ENCODE measurements around the gene PPP1R13B. TPM values are rescaled to one million over a fixed set of nuclear protein-coding genes. Genes with fewer than 3 reads are reported as not detected.

PPP1R13B gene
- total RNA-seq, 1 donor from 2014 or later: 63.9 TPM

DNA sequence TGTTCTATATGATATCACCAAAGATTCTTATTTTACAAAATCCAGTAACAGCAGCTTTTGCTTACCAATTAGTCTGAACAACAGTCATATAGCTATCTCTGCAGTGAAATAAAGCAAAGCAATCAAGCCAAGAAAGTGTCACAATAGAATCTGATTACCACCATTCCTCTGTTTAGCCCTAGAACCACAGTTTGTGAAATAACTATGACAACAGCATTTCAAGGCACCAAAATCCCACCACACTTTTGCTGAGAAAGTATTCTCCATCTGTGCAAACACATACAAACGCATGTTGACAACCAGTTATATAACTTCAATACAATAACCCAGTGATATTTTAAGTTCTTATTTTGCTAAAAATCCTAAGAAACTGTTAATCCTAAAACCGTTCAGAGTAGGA, 7.4 kb downstream of the PPP1R13B start:
- DNase-seq (ENCODE audit: low spot score): no peak
- peaks cover 10% of the 10 kb centered on the region for H3K36me3 Mint-ChIP-seq (ENCODE audit: low read depth, unreplicated experiment)
- H3K27ac Mint-ChIP-seq (ENCODE audit: unreplicated experiment): no peak overlapping the region
- H3K4me1 Mint-ChIP-seq (ENCODE audit: unreplicated experiment): peaks cover 6% of the 10 kb centered on the region
- H3K4me3 Mint-ChIP-seq (ENCODE audit: unreplicated experiment): no peak overlapping the region
- H3K9me3 Mint-ChIP-seq (ENCODE audit: unreplicated experiment): no peaks in the 10 kb centered on the region
- H3K27me3 Mint-ChIP-seq (ENCODE audit: unreplicated experiment): peaks cover 3% of the 10 kb centered on the region
- TF ChIP-seq, protein P1, sequence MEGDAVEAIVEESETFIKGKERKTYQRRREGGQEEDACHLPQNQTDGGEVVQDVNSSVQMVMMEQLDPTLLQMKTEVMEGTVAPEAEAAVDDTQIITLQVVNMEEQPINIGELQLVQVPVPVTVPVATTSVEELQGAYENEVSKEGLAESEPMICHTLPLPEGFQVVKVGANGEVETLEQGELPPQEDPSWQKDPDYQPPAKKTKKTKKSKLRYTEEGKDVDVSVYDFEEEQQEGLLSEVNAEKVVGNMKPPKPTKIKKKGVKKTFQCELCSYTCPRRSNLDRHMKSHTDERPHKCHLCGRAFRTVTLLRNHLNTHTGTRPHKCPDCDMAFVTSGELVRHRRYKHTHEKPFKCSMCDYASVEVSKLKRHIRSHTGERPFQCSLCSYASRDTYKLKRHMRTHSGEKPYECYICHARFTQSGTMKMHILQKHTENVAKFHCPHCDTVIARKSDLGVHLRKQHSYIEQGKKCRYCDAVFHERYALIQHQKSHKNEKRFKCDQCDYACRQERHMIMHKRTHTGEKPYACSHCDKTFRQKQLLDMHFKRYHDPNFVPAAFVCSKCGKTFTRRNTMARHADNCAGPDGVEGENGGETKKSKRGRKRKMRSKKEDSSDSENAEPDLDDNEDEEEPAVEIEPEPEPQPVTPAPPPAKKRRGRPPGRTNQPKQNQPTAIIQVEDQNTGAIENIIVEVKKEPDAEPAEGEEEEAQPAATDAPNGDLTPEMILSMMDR (IDR thresholded peaks at IDR 0.05; ENCODE audit: unreplicated experiment): no peak

DNA sequence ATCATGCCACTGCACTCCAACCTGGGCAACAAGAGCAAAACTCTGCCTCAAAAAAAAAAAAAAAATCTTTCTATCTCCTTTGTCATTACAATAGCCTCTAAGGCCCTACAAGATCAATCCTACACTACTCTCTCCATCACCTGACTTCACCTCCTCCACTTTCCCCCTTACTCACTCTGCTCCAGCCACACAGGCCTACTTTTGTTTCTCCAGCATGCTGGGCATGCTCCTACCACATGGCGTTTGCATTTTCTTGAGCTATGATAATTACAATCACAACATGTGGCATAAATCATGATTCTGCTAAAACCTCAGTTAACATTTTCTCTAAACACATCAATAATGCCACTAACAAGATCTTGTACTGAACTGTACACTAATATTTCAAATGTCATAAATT, 7.8 kb downstream of the PPP1R13B start:
- no peak for DNase-seq (ENCODE audit: low spot score)
- Mint-ChIP-seq H3K36me3 (ENCODE audit: low read depth, unreplicated experiment) (peaks cover 10% of the 10 kb centered on the region), H3K9me3 (ENCODE audit: unreplicated experiment) (no peaks in the 10 kb centered on the region), H3K4me3 (ENCODE audit: unreplicated experiment) (no peak overlapping the region), H3K27ac (ENCODE audit: unreplicated experiment) (no peak overlapping the region), H3K4me1 (ENCODE audit: unreplicated experiment) (peaks cover 5% of the 10 kb centered on the region), H3K27me3 (ENCODE audit: unreplicated experiment) (peaks cover 3% of the 10 kb centered on the region)
- TF ChIP-seq, protein P1 (IDR thresholded peaks at IDR 0.05; ENCODE audit: unreplicated experiment): no peak

DNA sequence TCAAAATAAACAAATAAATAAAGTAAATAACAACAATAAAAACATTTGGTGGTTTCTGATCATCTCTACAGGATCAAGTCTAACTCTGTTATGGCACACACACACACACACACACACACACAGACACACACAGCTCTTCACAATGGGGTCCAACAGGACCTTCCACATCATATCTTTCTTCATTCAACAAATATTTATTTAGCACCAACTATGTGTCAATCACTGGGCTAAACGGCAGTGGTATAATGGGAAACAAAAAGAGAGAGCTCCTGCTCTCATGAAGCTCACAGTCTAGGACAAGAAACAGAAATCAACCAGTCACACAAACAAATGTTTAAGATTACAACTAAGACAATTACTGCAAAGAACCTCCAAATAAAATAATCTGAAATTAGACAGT, 9.3 kb downstream of the PPP1R13B start:
- peaks cover 8% of the 10 kb centered on the region for H3K36me3 Mint-ChIP-seq (ENCODE audit: low read depth, unreplicated experiment)
- no peaks in the 10 kb centered on the region for H3K9me3 Mint-ChIP-seq (ENCODE audit: unreplicated experiment)
- no peak for DNase-seq (ENCODE audit: low spot score)
- H3K27me3 Mint-ChIP-seq (ENCODE audit: unreplicated experiment): peaks cover 3% of the 10 kb centered on the region
- H3K27ac Mint-ChIP-seq (ENCODE audit: unreplicated experiment): no peak overlapping the region
- H3K4me3 Mint-ChIP-seq (ENCODE audit: unreplicated experiment): no peak overlapping the region
- peaks cover 9% of the 10 kb centered on the region for H3K4me1 Mint-ChIP-seq (ENCODE audit: unreplicated experiment)
- TF ChIP-seq, protein P1 (IDR thresholded peaks at IDR 0.05; ENCODE audit: unreplicated experiment): no peak

DNA sequence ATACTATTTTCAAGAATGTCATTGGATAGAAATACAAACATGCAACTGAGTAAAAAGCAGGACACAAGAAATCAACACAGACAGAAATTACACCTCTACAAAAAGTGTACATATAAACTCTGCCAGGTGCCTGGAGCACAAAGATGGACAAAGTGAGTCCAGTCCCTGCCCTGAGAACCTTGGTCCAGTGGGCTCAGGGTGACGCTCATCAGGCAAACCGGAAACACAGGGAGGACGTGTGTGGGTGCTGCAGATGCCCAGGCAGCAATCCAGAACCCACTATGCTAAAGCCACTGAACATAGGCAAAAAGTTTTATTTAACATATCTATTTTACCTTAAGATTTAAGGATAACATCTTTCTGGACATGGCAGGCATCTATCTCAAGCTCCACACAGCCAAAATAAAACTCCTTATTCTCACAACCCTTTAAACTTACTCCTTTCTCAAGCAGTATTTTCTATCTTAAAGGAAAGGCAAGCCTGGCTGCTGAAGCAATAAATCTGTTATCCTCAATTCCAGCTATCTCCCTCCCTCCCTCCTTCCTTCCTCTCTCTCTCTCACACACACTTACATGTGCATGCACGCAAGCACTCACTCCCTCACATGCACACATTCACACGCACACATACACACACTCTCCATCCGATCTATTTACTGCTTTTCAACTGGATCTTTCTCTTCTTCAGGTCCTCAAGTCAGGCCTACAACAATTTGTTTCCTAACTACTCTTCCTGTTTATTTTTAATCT, 10.2 kb downstream of the PPP1R13B start:
- Mint-ChIP-seq H3K9me3 (ENCODE audit: unreplicated experiment) (no peaks in the 10 kb centered on the region), H3K27me3 (ENCODE audit: unreplicated experiment) (peaks cover 1% of the 10 kb centered on the region), H3K27ac (ENCODE audit: unreplicated experiment) (no peak overlapping the region), H3K4me1 (ENCODE audit: unreplicated experiment) (peaks cover 9% of the 10 kb centered on the region), H3K4me3 (ENCODE audit: unreplicated experiment) (no peak overlapping the region), H3K36me3 (ENCODE audit: low read depth, unreplicated experiment) (peaks cover 8% of the 10 kb centered on the region)
- TF ChIP-seq, protein P1 (IDR thresholded peaks at IDR 0.05; ENCODE audit: unreplicated experiment): no peak
- DNase-seq (ENCODE audit: low spot score): no peak

DNA sequence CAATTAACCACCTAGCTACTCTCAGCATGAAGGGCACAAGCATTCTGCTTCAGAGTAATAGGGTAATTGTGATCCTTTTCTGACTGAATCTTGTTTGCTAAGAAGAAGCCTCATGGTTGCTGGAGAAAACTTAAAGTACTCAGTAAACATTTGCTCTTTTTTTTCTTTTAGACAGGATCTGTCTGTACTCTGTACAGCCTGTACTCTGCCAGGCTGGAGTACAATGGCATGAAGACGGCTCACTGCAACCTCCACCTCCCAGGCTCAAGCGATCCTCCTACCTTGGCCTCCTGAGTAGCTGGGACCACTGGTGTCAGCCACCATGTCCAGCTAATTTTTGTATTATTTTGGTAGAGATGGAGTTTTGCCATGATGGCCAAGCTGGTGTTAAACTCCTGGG, 12.4 kb downstream of the PPP1R13B start:
- peaks cover 1% of the 10 kb centered on the region for H3K27me3 Mint-ChIP-seq (ENCODE audit: unreplicated experiment)
- peaks cover 9% of the 10 kb centered on the region for H3K4me1 Mint-ChIP-seq (ENCODE audit: unreplicated experiment)
- no peak for DNase-seq (ENCODE audit: low spot score)
- H3K4me3 Mint-ChIP-seq (ENCODE audit: unreplicated experiment): no peak overlapping the region
- TF ChIP-seq, protein P1 (IDR thresholded peaks at IDR 0.05; ENCODE audit: unreplicated experiment): no peak
- no peaks in the 10 kb centered on the region for H3K9me3 Mint-ChIP-seq (ENCODE audit: unreplicated experiment)
- H3K36me3 Mint-ChIP-seq (ENCODE audit: low read depth, unreplicated experiment): peaks cover 8% of the 10 kb centered on the region
- H3K27ac Mint-ChIP-seq (ENCODE audit: unreplicated experiment): no peak overlapping the region

Measured in endothelial cell (in vitro differentiated cells).